Common myeloid progenitor, CD34-positive (primary cell): ENCODE data around the gene FBXO15.

Experiments
- CTCF ChIA-PET: fragments of 350-600 bp; sonication (Branson Sonifier 250); formaldehyde crosslinking; loops from one replicate; lab custom pipeline; 2021; ENCODE audit warnings: antibody characterized with exemption; lab: Charles Lee
- POLR2A ChIA-PET: fragments of 350-600 bp; sonication (Branson Sonifier 250); formaldehyde crosslinking; loops from one replicate; lab custom pipeline; 2021; ENCODE audit warnings: antibody characterized with exemption; lab: Charles Lee
- DNase-seq, 3 donors: peaks; one replicate each; pipeline versions ENCODE4 v3.0.0 to v3.0.0-alpha.2; 2013
- H3K27ac ChIP-seq, 2 experiments: 1 replicate in 1 of 2; 2 replicates in 1 of 2; pipeline ENCODE4 v1.7.0; 2013; ENCODE audit warnings: inconsistent platforms in 2 of 2, low read length in 2 of 2, mild to moderate bottlenecking in 2 of 2, low read depth in 1 of 2, moderate library complexity in 1 of 2; ENCODE audit not compliant: severe bottlenecking in 2 of 2, insufficient read depth in 1 of 2, poor library complexity in 1 of 2
- H3K27me3 ChIP-seq, 5 experiments: replicated peaks in 2 of 5; 1 replicate in 3 of 5; 2 replicates in 2 of 5; pipeline versions ENCODE4 v1.6.1 to v1.7.0; 2013; ENCODE audit warnings: low read length in 4 of 5, mild to moderate bottlenecking in 2 of 5, moderate library complexity in 2 of 5, inconsistent platforms in 1 of 5; ENCODE audit not compliant: insufficient read depth in 5 of 5, control insufficient read depth in 4 of 5
- H3K36me3 ChIP-seq, 4 experiments: 1 replicate in 2 of 4; 2 replicates in 2 of 4; pipeline versions ENCODE4 v1.6.1 to v1.7.0; 2013; ENCODE audit warnings: low read length in 3 of 4, control low read depth in 1 of 4, mild to moderate bottlenecking in 1 of 4; ENCODE audit not compliant: control insufficient read depth in 4 of 4, insufficient read depth in 4 of 4
- H3K4me1 ChIP-seq, 4 experiments: 1 replicate in 3 of 4; 2 replicates in 1 of 4; pipeline versions ENCODE4 v1.6.1 to v1.7.1; 2013; ENCODE audit warnings: low read length in 3 of 4, mild to moderate bottlenecking in 3 of 4, control low read depth in 1 of 4, inconsistent platforms in 1 of 4, moderate library complexity in 1 of 4; ENCODE audit not compliant: control insufficient read depth in 4 of 4, insufficient read depth in 4 of 4; ENCODE audit errors: control extremely low read depth in 1 of 4
- H3K4me3 ChIP-seq, 7 experiments: 1 replicate in 4 of 7; 2 replicates in 3 of 7; pipeline versions ENCODE4 v1.5.1 to v1.7.0; 2013; ENCODE audit warnings: mild to moderate bottlenecking in 7 of 7, low read length in 6 of 7, moderate library complexity in 6 of 7, inconsistent platforms in 2 of 7, low read depth in 2 of 7, control low read depth in 1 of 7; ENCODE audit not compliant: insufficient read depth in 4 of 7, control insufficient read depth in 1 of 7; ENCODE audit errors: extremely low read depth in 1 of 7
- H3K9me3 ChIP-seq, 5 experiments: 1 replicate in 4 of 5; 2 replicates in 1 of 5; pipeline versions ENCODE4 v1.6.1 to v1.7.1; 2013; ENCODE audit warnings: low read length in 4 of 5, mild to moderate bottlenecking in 2 of 5, inconsistent platforms in 1 of 5, low read depth in 1 of 5, moderate library complexity in 1 of 5; ENCODE audit not compliant: control insufficient read depth in 4 of 5, insufficient read depth in 2 of 5; ENCODE audit errors: control extremely low read depth in 1 of 5
- WGBS: methylation state at CpG from one replicate; pipeline ENCODE4 v1.1.5; 2013; ENCODE audit not compliant: insufficient coverage; 5-methylcytosine and 5-hydroxymethylcytosine counted together

The FBXO15 gene

GRCh38 chr18:74116633-74117554, 30.7 kb downstream of the FBXO15 start:
- peak; percentile 22 to 53 (median 48) for DNase-seq
- Histone ChIP-seq H3K27me3 (peaks cover 0 to 4% (median 0%) of the 10 kb centered on the region in 5 experiments), H3K36me3 (no peaks in the 10 kb centered on the region), H3K27ac (no peak overlapping the region), H3K4me1 (no peaks in the 10 kb centered on the region), H3K4me3 (no peak overlapping the region), H3K9me3 (peaks cover 0 to 4% (median 0%) of the 10 kb centered on the region in 5 experiments)
- 67% methylated on average over 3 of the region's 9 CpGs for WGBS
- ChIA-PET POLR2A (no interaction called here), CTCF (interaction anchor here (0.6 to 2.7 kb wide), 5 partner anchors 10 to 1353 kb away, joined by 3 to 11 read pairs (median 4); no protein-coding TSS in a partner anchor)

- ChIA-PET CTCF (interaction anchor here (0.6 to 2.7 kb wide), 6 partner anchors 10 to 1352 kb away, joined by 3 to 11 read pairs (median 4); no protein-coding TSS in a partner anchor), POLR2A (no interaction called here)
- WGBS: 82% methylated on average over 4 of the region's 4 CpGs
- no peak overlapping the region for H3K4me3 ChIP-seq
- no peak for DNase-seq
- peaks cover 0 to 4% (median 0%) of the 10 kb centered on the region in 5 experiments for H3K27me3 ChIP-seq
- H3K9me3 ChIP-seq: peaks cover 0 to 4% (median 0%) of the 10 kb centered on the region in 5 experiments
- no peaks in the 10 kb centered on the region for H3K4me1 ChIP-seq
- H3K27ac ChIP-seq: no peak overlapping the region
- no peaks in the 10 kb centered on the region for H3K36me3 ChIP-seq
These were observed 32.6 kb downstream of the FBXO15 start for GRCh38 chr18:74115046-74115445.

- 88% methylated on average over 1 of the region's 1 CpG for WGBS
- no peaks in the 10 kb centered on the region for H3K36me3 ChIP-seq
- peaks cover 0 to 4% (median 0%) of the 10 kb centered on the region in 5 experiments for H3K9me3 ChIP-seq
- ChIA-PET POLR2A (no interaction called here), CTCF (interaction anchor here (1.0 to 1.5 kb wide), 2 partner anchors 17 to 32 kb away, joined by 4 read pairs; no protein-coding TSS in a partner anchor)
- peaks cover 0 to 2% (median 0%) of the 10 kb centered on the region in 5 experiments for H3K27me3 ChIP-seq
- no peak for DNase-seq
- no peak overlapping the region for H3K27ac ChIP-seq
- no peaks in the 10 kb centered on the region for H3K4me1 ChIP-seq
- no peak overlapping the region for H3K4me3 ChIP-seq
These were observed 33.5 kb downstream of the FBXO15 start for GRCh38 chr18:74114116-74114515.

GRCh38 chr18:74113711-74114110, 33.9 kb downstream of the FBXO15 start:
- CTCF ChIA-PET: interaction anchor here (1.0 to 1.5 kb wide), 2 partner anchors 17 to 31 kb away, joined by 4 read pairs; no protein-coding TSS in a partner anchor
- H3K4me3 ChIP-seq: no peak overlapping the region
- H3K36me3 ChIP-seq: no peaks in the 10 kb centered on the region
- DNase-seq: no peak
- H3K27me3 ChIP-seq: peaks cover 0 to 2% (median 0%) of the 10 kb centered on the region in 5 experiments
- no peak overlapping the region for H3K27ac ChIP-seq
- POLR2A ChIA-PET: no interaction called here
- no peaks in the 10 kb centered on the region for H3K4me1 ChIP-seq
- H3K9me3 ChIP-seq: peaks cover 0 to 4% (median 0%) of the 10 kb centered on the region in 5 experiments

- Histone ChIP-seq H3K4me1 (no peaks in the 10 kb centered on the region), H3K27ac (no peak overlapping the region), H3K4me3 (no peak overlapping the region), H3K9me3 (peaks cover 0 to 8% (median 0%) of the 10 kb centered on the region in 5 experiments), H3K36me3 (no peaks in the 10 kb centered on the region), H3K27me3 (peaks cover 0 to 2% (median 0%) of the 10 kb centered on the region in 5 experiments)
- WGBS: 100% methylated on average over 2 of the region's 4 CpGs
- POLR2A ChIA-PET: no interaction called here
- no peak for DNase-seq
- CTCF ChIA-PET: no interaction called here
These were observed 36.7 kb downstream of the FBXO15 start for GRCh38 chr18:74110976-74111375.

GRCh38 chr18:74110149-74110548, 37.5 kb downstream of the FBXO15 start:
- CTCF ChIA-PET: no interaction called here
- Histone ChIP-seq H3K9me3 (peaks cover 0 to 8% (median 0%) of the 10 kb centered on the region in 5 experiments), H3K27ac (no peak overlapping the region), H3K4me1 (no peaks in the 10 kb centered on the region), H3K36me3 (no peaks in the 10 kb centered on the region), H3K4me3 (no peak overlapping the region), H3K27me3 (peaks cover 0 to 2% (median 0%) of the 10 kb centered on the region in 5 experiments)
- POLR2A ChIA-PET: no interaction called here
- no CpG with 5 or more reads among the region's 1 CpG for WGBS
- DNase-seq: peak in 1 of 3 donors; percentile 2

GRCh38 chr18:74108460-74108859, 39.2 kb downstream of the FBXO15 start:
- CTCF ChIA-PET: interaction anchor here (0.7 kb wide), 1 partner anchor 23 kb away, joined by 3 read pairs; no protein-coding TSS in a partner anchor
- H3K4me3 ChIP-seq: no peak overlapping the region
- H3K27me3 ChIP-seq: no peaks in the 10 kb centered on the region
- POLR2A ChIA-PET: no interaction called here
- no peaks in the 10 kb centered on the region for H3K36me3 ChIP-seq
- H3K9me3 ChIP-seq: peaks cover 0 to 10% (median 2%) of the 10 kb centered on the region in 5 experiments
- no peak overlapping the region for H3K27ac ChIP-seq
- no peaks in the 10 kb centered on the region for H3K4me1 ChIP-seq
- no peak for DNase-seq
- whole genome bisulfite sequencing: no CpG with 5 or more reads among the region's 2 CpGs
